BE2C (cell line): ENCODE measurements around the gene AGBL1.

ENCODE experiments used
- DNase-seq: peaks from one replicate; pipeline ENCODE4 v3.0.0-alpha.2; 2020
- H3K27me3 ChIP-seq: fragments of 250-450 bp; sonication (Bioruptor Pico); 2 replicates; pipeline ENCODE4 v1.5.1; 2020; ENCODE audit warnings: mild to moderate bottlenecking
- H3K36me3 ChIP-seq: fragments of 250-450 bp; sonication (Bioruptor Pico); 2 replicates; pipeline ENCODE4 v1.5.1; 2020; ENCODE audit warnings: mild to moderate bottlenecking
- H3K4me1 ChIP-seq: fragments of 250-450 bp; sonication (Bioruptor Pico); 2 replicates; pipeline ENCODE4 v1.5.1; 2020
- H3K4me3 ChIP-seq: 2 replicates; pipeline ENCODE4 v1.5.1; 2011; ENCODE audit warnings: low read depth, low read length
- H3K9me3 ChIP-seq: fragments of 250-450 bp; sonication (Bioruptor Pico); 2 replicates; pipeline ENCODE4 v1.5.1; 2020
- TF ChIP-seq, protein P1 (sequence below): IDR thresholded peaks from 2 replicates; pipeline ENCODE4 v1.5.1; 2012; ENCODE audit warnings: mild to moderate bottlenecking, low read depth, low read length

Gene AGBL1

DNA sequence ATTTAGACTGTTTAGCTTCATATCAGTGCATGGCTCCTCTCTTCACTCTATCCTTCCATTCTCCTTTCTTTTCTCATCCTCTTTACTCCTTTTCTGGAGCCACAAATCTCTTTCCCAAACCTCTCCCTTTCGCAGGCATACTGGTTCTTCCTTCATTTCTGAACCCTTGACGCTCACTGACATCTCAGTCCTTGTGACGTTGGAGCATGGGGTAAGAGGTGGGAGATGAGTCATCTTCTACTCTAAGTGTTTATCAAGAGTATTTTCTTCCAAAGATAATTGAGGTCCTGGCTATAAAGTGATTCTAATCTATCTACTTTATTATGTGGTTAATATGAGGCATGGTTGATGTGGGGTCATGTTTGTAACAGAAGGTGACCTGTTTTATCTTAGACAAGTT lies 414.2 kb downstream of the AGBL1 start:
- no peaks in the 10 kb centered on the region for H3K27me3 ChIP-seq
- TF ChIP-seq, protein P1, sequence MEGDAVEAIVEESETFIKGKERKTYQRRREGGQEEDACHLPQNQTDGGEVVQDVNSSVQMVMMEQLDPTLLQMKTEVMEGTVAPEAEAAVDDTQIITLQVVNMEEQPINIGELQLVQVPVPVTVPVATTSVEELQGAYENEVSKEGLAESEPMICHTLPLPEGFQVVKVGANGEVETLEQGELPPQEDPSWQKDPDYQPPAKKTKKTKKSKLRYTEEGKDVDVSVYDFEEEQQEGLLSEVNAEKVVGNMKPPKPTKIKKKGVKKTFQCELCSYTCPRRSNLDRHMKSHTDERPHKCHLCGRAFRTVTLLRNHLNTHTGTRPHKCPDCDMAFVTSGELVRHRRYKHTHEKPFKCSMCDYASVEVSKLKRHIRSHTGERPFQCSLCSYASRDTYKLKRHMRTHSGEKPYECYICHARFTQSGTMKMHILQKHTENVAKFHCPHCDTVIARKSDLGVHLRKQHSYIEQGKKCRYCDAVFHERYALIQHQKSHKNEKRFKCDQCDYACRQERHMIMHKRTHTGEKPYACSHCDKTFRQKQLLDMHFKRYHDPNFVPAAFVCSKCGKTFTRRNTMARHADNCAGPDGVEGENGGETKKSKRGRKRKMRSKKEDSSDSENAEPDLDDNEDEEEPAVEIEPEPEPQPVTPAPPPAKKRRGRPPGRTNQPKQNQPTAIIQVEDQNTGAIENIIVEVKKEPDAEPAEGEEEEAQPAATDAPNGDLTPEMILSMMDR, result no peak
- no peaks in the 10 kb centered on the region for H3K9me3 ChIP-seq
- H3K4me3 ChIP-seq, result no peak overlapping the region
- no peak for DNase-seq
- no peaks in the 10 kb centered on the region for H3K36me3 ChIP-seq
- H3K4me1 ChIP-seq, result no peaks in the 10 kb centered on the region

DNA sequence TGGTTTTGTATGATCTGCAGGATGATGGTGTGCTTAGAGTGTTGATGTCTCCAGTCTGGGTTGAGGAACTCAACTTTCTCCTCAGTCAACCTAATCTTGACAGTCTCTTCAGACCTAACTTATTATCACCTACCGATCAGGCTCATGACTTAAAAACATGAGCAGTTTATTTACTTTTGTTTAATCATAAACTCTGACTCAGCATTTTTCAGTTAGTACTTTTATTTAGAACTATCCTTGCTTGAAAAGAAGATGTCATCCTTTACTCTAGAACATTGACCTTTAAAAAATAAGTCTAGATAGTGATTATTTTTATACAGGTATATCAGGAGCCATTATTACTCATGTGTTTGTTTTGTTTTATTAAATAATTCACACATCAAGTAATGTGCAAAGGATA lies 414.8 kb downstream of the AGBL1 start:
- TF ChIP-seq, protein P1, result no peak
- Histone ChIP-seq H3K4me1 (no peaks in the 10 kb centered on the region), H3K9me3 (no peaks in the 10 kb centered on the region), H3K4me3 (no peak overlapping the region), H3K27me3 (no peaks in the 10 kb centered on the region), H3K36me3 (no peaks in the 10 kb centered on the region)
- DNase-seq, result no peak

DNA sequence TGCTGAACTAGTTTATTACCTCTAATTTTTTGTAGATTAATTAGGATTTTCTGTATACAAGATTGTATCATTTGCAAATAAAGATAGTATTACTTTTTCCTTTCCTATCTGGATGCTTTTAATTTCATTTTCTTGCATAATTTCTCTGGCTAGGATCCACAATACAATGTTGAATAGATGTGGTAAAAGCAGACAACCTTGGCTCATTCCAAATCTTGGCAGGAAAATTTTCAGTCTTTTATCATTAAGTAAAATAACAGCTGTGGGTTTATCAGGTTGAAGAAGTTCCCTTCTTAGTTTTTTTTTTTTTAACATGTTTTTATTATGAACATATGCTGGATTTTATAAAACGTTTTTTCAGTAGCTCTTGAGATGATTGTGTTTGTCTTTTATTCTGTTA lies 422.6 kb downstream of the AGBL1 start:
- H3K27me3 ChIP-seq, result no peaks in the 10 kb centered on the region
- no peaks in the 10 kb centered on the region for H3K36me3 ChIP-seq
- no peak overlapping the region for H3K4me3 ChIP-seq
- no peaks in the 10 kb centered on the region for H3K4me1 ChIP-seq
- TF ChIP-seq, protein P1, result no peak
- DNase-seq, result no peak
- H3K9me3 ChIP-seq, result no peaks in the 10 kb centered on the region

DNA sequence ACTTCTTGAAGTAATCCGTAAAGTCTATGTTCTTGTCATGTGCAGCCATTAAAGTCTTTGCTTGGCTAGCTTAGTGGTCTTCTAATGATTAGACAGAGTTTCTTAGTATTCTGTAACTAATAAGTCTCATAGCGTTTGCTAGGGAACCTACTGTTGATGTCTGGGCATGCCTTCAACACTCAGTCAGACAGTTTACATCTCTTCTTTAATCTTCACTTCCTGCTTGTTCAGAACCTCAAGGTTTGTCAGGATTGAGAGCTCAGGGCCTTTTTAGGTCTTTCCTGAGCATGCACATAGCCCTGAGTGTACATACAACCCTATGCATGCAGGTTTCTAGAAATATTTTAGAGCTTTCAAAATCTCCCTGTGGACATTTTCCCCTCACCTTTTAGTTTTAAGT lies 426.3 kb downstream of the AGBL1 start:
- DNase-seq, result no peak
- Histone ChIP-seq H3K9me3 (no peaks in the 10 kb centered on the region), H3K4me3 (no peak overlapping the region), H3K27me3 (no peaks in the 10 kb centered on the region), H3K36me3 (no peaks in the 10 kb centered on the region), H3K4me1 (no peaks in the 10 kb centered on the region)
- TF ChIP-seq, protein P1, result no peak

DNA sequence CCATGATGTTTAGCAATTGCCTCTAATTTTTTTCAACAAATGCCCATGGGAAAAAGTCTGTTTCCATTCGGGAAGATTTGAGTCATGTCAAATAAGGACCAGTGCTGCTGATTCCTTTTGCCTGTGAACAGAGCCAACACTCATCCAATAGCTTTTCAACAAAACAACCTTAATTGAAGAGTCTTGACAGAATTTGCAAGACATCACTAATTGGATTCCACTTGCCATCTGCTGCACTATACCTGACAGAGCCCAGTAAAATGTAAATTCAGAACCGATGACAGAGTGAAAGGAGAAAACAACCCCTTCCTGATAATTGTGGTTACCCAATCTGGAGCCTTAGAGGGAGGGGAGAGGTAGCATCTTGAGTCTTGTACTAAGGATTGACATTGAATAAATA lies 426.7 kb downstream of the AGBL1 start:
- TF ChIP-seq, protein P1, result no peak

DNA sequence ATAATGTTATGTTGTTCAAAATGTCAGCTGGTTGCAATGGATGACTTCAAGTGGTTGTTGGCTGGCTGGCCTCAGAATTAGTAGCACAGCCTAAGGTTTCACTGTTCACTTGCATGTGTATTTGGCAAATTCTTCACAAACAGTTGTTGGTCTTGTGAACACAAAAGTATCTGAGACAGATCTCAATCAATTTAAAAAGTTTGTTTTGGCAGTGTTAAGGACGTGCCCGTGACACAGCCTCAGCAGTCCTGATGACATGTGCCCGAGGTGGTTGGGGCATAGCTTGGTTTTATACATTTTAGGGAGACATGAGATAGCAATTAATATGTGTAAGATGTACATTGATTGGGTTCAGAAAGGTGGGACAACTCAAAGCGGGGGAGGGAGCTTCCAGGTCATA lies 436.0 kb downstream of the AGBL1 start:
- TF ChIP-seq, protein P1, result no peak
- Histone ChIP-seq H3K36me3 (no peaks in the 10 kb centered on the region), H3K9me3 (no peaks in the 10 kb centered on the region), H3K4me1 (no peaks in the 10 kb centered on the region), H3K27me3 (no peaks in the 10 kb centered on the region), H3K4me3 (no peak overlapping the region)
- DNase-seq, result no peak

More for the DNA sequence above, 426.7 kb downstream of the AGBL1 start:
- Histone ChIP-seq H3K9me3 (no peaks in the 10 kb centered on the region), H3K27me3 (no peaks in the 10 kb centered on the region), H3K36me3 (no peaks in the 10 kb centered on the region), H3K4me1 (no peaks in the 10 kb centered on the region), H3K4me3 (no peak overlapping the region)
- DNase-seq, result no peak
